KOPT-K1 (cell line): ENCODE measurements around the gene ACKR2.
"Not testable (repeated sequence)": the region's sequence is repeated elsewhere in the genome, so short reads cannot be mapped to it uniquely, and the experiment has no call there.

Experiments
- H3K27ac ChIP-seq: fragments of 200-600 bp; sonication (generic); 2 replicates; pipeline ENCODE4 v1.5.1; 2016; ENCODE audit warnings: antibody characterized with exemption, mild to moderate bottlenecking, low read depth, low read length; ENCODE audit not compliant: poor library complexity, severe bottlenecking
- H3K36me3 ChIP-seq: fragments of 200-600 bp; sonication (generic); 2 replicates; pipeline ENCODE4 v1.5.1; 2017; ENCODE audit warnings: antibody characterized with exemption, mild to moderate bottlenecking, low read length, moderate library complexity; ENCODE audit not compliant: insufficient read depth
- H3K9me3 ChIP-seq: fragments of 200-600 bp; sonication (generic); 2 replicates; pipeline ENCODE4 v1.5.1; 2017; ENCODE audit warnings: antibody characterized with exemption, low read length, mild to moderate bottlenecking; ENCODE audit not compliant: insufficient read depth, poor library complexity, severe bottlenecking

The ACKR2 gene

GRCh38 chr3:42790714-42791229 is 18.5 kb upstream of the ACKR2 start:
- Histone ChIP-seq H3K36me3 (peaks cover 65% of the 10 kb centered on the region), H3K27ac (no peak overlapping the region)

GRCh38 chr3:42795621-42796181 is 13.5 kb upstream of the ACKR2 start:
- no peak overlapping the region for H3K27ac ChIP-seq
- H3K9me3 ChIP-seq = no peaks in the 10 kb centered on the region
- peaks cover 23% of the 10 kb centered on the region for H3K36me3 ChIP-seq

More at GRCh38 chr3:42790714-42791229, 18.5 kb upstream of the ACKR2 start:
- no peaks in the 10 kb centered on the region for H3K9me3 ChIP-seq

- Histone ChIP-seq H3K36me3 (peaks cover 22% of the 10 kb centered on the region), H3K9me3 (no peaks in the 10 kb centered on the region), H3K27ac (no peak overlapping the region)
Observed at GRCh38 chr3:42796332-42796885, 12.8 kb upstream of the ACKR2 start.

GRCh38 chr3:42799376-42799775 is 9.9 kb upstream of the ACKR2 start:
- Histone ChIP-seq H3K27ac (no peak overlapping the region), H3K36me3 (peaks cover 7% of the 10 kb centered on the region; the same call in 1 of the 2 replicates), H3K9me3 (no peaks in the 10 kb centered on the region)

- H3K9me3 ChIP-seq = no peaks in the 10 kb centered on the region
- peaks cover 7% of the 10 kb centered on the region; the same call in 1 of the 2 replicates for H3K36me3 ChIP-seq
- no peak overlapping the region for H3K27ac ChIP-seq
Observed at GRCh38 chr3:42800251-42800650, 9.0 kb upstream of the ACKR2 start.

- H3K27ac ChIP-seq = no peak overlapping the region
- H3K9me3 ChIP-seq = no peaks in the 10 kb centered on the region
- peaks cover 7% of the 10 kb centered on the region; the same call in 1 of the 2 replicates for H3K36me3 ChIP-seq
Observed at GRCh38 chr3:42801048-42801620, 8.1 kb upstream of the ACKR2 start.

- Histone ChIP-seq H3K27ac (no peak overlapping the region), H3K36me3 (peaks cover 7% of the 10 kb centered on the region; the same call in 1 of the 2 replicates), H3K9me3 (no peaks in the 10 kb centered on the region)
Observed at GRCh38 chr3:42801784-42802183, 7.5 kb upstream of the ACKR2 start.

- peaks cover 7% of the 10 kb centered on the region; the same call in 1 of the 2 replicates for H3K36me3 ChIP-seq
- H3K27ac ChIP-seq = peak overlapping the region; percentile 79
- H3K9me3 ChIP-seq = no peaks in the 10 kb centered on the region
Observed at GRCh38 chr3:42802876-42803413, 6.3 kb upstream of the ACKR2 start.

GRCh38 chr3:42803414-42804105 is 5.7 kb upstream of the ACKR2 start:
- Histone ChIP-seq H3K9me3 (no peaks in the 10 kb centered on the region), H3K36me3 (peaks cover 7% of the 10 kb centered on the region; the same call in 1 of the 2 replicates), H3K27ac (peak overlapping the region; percentile 79)

GRCh38 chr3:42804106-42804830 is 5.0 kb upstream of the ACKR2 start, which contains the start of gene HIGD1A:
TSS of gene HIGD1A (minus strand) at chr3:42804490. CDS start at chr3:42794253, 10,237 bp downstream.
- no peaks in the 10 kb centered on the region for H3K9me3 ChIP-seq
- H3K27ac ChIP-seq = peak within 1 kb of the TSS; percentile 79
- peaks cover 7% of the 10 kb centered on the region; the same call in 1 of the 2 replicates for H3K36me3 ChIP-seq

GRCh38 chr3:42804831-42805132 is 4.5 kb upstream of the ACKR2 start:
- peak overlapping the region; percentile 79 for H3K27ac ChIP-seq
- H3K9me3 ChIP-seq = no peaks in the 10 kb centered on the region
- peaks cover 7% of the 10 kb centered on the region; the same call in 1 of the 2 replicates for H3K36me3 ChIP-seq

GRCh38 chr3:42805141-42805821 is 4.0 kb upstream of the ACKR2 start:
- Histone ChIP-seq H3K27ac (no peak overlapping the region), H3K9me3 (no peaks in the 10 kb centered on the region), H3K36me3 (peaks cover 7% of the 10 kb centered on the region; the same call in 1 of the 2 replicates)

GRCh38 chr3:42807929-42808328 is 1.3 kb upstream of the ACKR2 start:
- Histone ChIP-seq H3K27ac (no peak overlapping the region), H3K9me3 (no peaks in the 10 kb centered on the region), H3K36me3 (no peaks in the 10 kb centered on the region)

GRCh38 chr3:42810706-42811105 is 1.5 kb downstream of the ACKR2 start:
- H3K36me3 ChIP-seq, H3K9me3 ChIP-seq, H3K27ac ChIP-seq: not testable (repeated sequence)
